Activated T-helper 1 cell treated with anti-CD3 and anti-CD28 coated beads, Interleukin-2, amount 50 U/mL, for 16 hours (primary cell): ENCODE measurements around the gene HDGF.
"Not testable (repeated sequence)": the region's sequence is repeated elsewhere in the genome, so short reads cannot be mapped to it uniquely, and the experiment has no call there.

Source experiments
- DNase-seq, 2 donors: peaks; one replicate each; pipeline ENCODE4 v3.0.0-alpha.2; 2020; ENCODE audit warnings: low read depth in 1 of 2, low spot score in 1 of 2

Gene HDGF

GRCh38 chr1:156767101-156767878, 15.8 kb upstream of the HDGF start, which contains the start of gene PRCC:
Gene PRCC, plus strand, starts transcription at chr1:156767535. Its CDS starts 237 bp downstream, at chr1:156767772.
- DNase-seq: peak; percentile 91 to 96

GRCh38 chr1:156766298-156767100, 15.0 kb upstream of the HDGF start:
- no peak for DNase-seq

- no peak for DNase-seq
Observed at GRCh38 chr1:156765666-156766065, 14.2 kb upstream of the HDGF start.

GRCh38 chr1:156765136-156765535, 13.7 kb upstream of the HDGF start:
- DNase-seq: not testable (repeated sequence)

GRCh38 chr1:156760796-156761104, 9.3 kb upstream of the HDGF start:
- DNase-seq: no peak

- DNase-seq: no peak
Observed at GRCh38 chr1:156760092-156760795, 8.8 kb upstream of the HDGF start.

- not testable (repeated sequence) for DNase-seq
Observed at GRCh38 chr1:156757572-156758253, 6.2 kb upstream of the HDGF start.

- no peak for DNase-seq
Observed at GRCh38 chr1:156756355-156756754, 4.9 kb upstream of the HDGF start.

GRCh38 chr1:156755527-156755950, 4.1 kb upstream of the HDGF start:
- DNase-seq: no peak

- no peak for DNase-seq
Observed at GRCh38 chr1:156754219-156754618, 2.7 kb upstream of the HDGF start.

GRCh38 chr1:156752843-156753482, 1.5 kb upstream of the HDGF start:
- no peak for DNase-seq

GRCh38 chr1:156751757-156752481, 444 bp upstream of the HDGF start:
- DNase-seq: peak; percentile 96 to 97

GRCh38 chr1:156750711-156751450, 594 bp downstream of the HDGF start:
- no peak for DNase-seq

GRCh38 chr1:156750191-156750672, 1.2 kb downstream of the HDGF start:
- DNase-seq: no peak

GRCh38 chr1:156749419-156750118, 1.9 kb downstream of the HDGF start:
- DNase-seq: no peak

- no peak for DNase-seq
Observed at GRCh38 chr1:156748670-156749418, 2.6 kb downstream of the HDGF start.

- DNase-seq: no peak
Observed at GRCh38 chr1:156747742-156748669, 3.5 kb downstream of the HDGF start.
